Measurements from ENCODE around the gene SIRPB2. TPM values are rescaled to one million over a fixed set of nuclear protein-coding genes. Genes with fewer than 3 reads are reported as not detected.

Gene SIRPB2
- total and polyA plus RNA-seq, 8 donors: 0.09 to 3.4 (median 0.57) TPM

GRCh38 chr20:1486566-1486965 lies 4.7 kb downstream of the SIRPB2 start:
- TF ChIP-seq CTCF (IDR thresholded peaks at IDR 0.05): no peak
- H3K36me3 ChIP-seq: no peaks in the 10 kb centered on the region
- H3K9me3 ChIP-seq: no peaks in the 10 kb centered on the region
- peaks cover 0 to 6% (median 0%) of the 10 kb centered on the region in 4 donors for H3K27me3 ChIP-seq
- ATAC-seq (no peak), DNase-seq (no peak), FAIRE-seq (no peak)
- intact Hi-C loops (cut with DNase I): no loop called here
- no peak overlapping the region for H3K4me3 ChIP-seq
- WGBS, 2 donors: 24% methylated on average over 2 of the region's 2 CpGs
- no peaks in the 10 kb centered on the region for H3K4me1 ChIP-seq
- no peak overlapping the region for H3K27ac ChIP-seq

GRCh38 chr20:1484438-1485116 lies 6.6 kb downstream of the SIRPB2 start:
- 60 to 66% methylated on average over 5 of the region's 5 CpGs for WGBS, 2 donors
- Histone ChIP-seq H3K4me3 (no peak overlapping the region), H3K4me1 (no peaks in the 10 kb centered on the region), H3K27ac (no peak overlapping the region), H3K27me3 (peaks cover 0 to 6% (median 0%) of the 10 kb centered on the region in 4 donors), H3K9me3 (no peaks in the 10 kb centered on the region), H3K36me3 (no peaks in the 10 kb centered on the region)
- FAIRE-seq (no peak), ATAC-seq (no peak), DNase-seq (no peak)
- TF ChIP-seq CTCF (IDR thresholded peaks at IDR 0.05): no peak
- intact Hi-C loops (cut with DNase I): no loop called here

- DNase-seq (no peak), ATAC-seq (no peak), FAIRE-seq (no peak)
- no peak for TF ChIP-seq CTCF (IDR thresholded peaks at IDR 0.05)
- no peak overlapping the region for H3K27ac ChIP-seq
- H3K9me3 ChIP-seq: no peaks in the 10 kb centered on the region
- no peaks in the 10 kb centered on the region for H3K36me3 ChIP-seq
- intact Hi-C loops (cut with DNase I): no loop called here
- H3K4me3 ChIP-seq: no peak overlapping the region
- no peaks in the 10 kb centered on the region for H3K4me1 ChIP-seq
- WGBS, 2 donors: 66 to 74% methylated on average over 9 of the region's 9 CpGs
- H3K27me3 ChIP-seq: peaks cover 0 to 6% (median 0%) of the 10 kb centered on the region in 4 donors
Measured at GRCh38 chr20:1479831-1480595, 11.2 kb downstream of the SIRPB2 start.

GRCh38 chr20:1478566-1478965 lies 12.7 kb downstream of the SIRPB2 start:
- Histone ChIP-seq H3K4me1 (no peaks in the 10 kb centered on the region), H3K27me3 (peaks cover 0 to 6% (median 0%) of the 10 kb centered on the region in 4 donors), H3K9me3 (no peaks in the 10 kb centered on the region), H3K4me3 (no peak overlapping the region), H3K36me3 (no peaks in the 10 kb centered on the region), H3K27ac (no peak overlapping the region)
- TF ChIP-seq CTCF (IDR thresholded peaks at IDR 0.05): no peak
- DNase-seq: no peak
- intact Hi-C loops (cut with DNase I): no loop called here
- ATAC-seq: peak in 1 of 4 donors; percentile 37
- WGBS, 2 donors: 75 to 83% methylated on average over 4 of the region's 4 CpGs
- FAIRE-seq: no peak

All from pancreas (tissue), 10 donors.